RWPE2 (cell line): ENCODE results near the gene ATXN2.
"Not testable (repeated sequence)": the region's sequence is repeated elsewhere in the genome, so short reads cannot be mapped to it uniquely, and the experiment has no call there.

ENCODE experiments used
- ATAC-seq: fragments of 200-7000 bp; cut with Tn5 transposase; 3 replicates; pipeline ENCODE4 v1.9.1; 2021; ENCODE audit warnings: low read depth
- DNase-seq: peaks from one replicate; pipeline ENCODE4 v3.0.0-alpha.2; 2020; ENCODE audit warnings: low spot score
- H3K27ac ChIP-seq: fragments of 450-650 bp; 2 replicates; pipeline ENCODE4 v1.5.1; 2017; ENCODE audit warnings: mild to moderate bottlenecking; ENCODE audit not compliant: poor library complexity, severe bottlenecking
- H3K27me3 ChIP-seq: fragments of 250-450 bp; sonication (Bioruptor Pico); 2 replicates; pipeline ENCODE4 v1.5.1; 2021; ENCODE audit warnings: mild to moderate bottlenecking, moderate library complexity; ENCODE audit not compliant: insufficient read depth, poor library complexity, severe bottlenecking
- H3K36me3 ChIP-seq: fragments of 250-450 bp; sonication (Bioruptor Pico); 2 replicates; pipeline ENCODE4 v1.5.1; 2020; ENCODE audit warnings: low read depth, mild to moderate bottlenecking, moderate library complexity
- H3K4me1 ChIP-seq: fragments of 250-450 bp; sonication (Bioruptor Pico); 2 replicates; pipeline ENCODE4 v1.5.1; 2021; ENCODE audit warnings: mild to moderate bottlenecking, moderate library complexity; ENCODE audit not compliant: insufficient read depth, poor library complexity, severe bottlenecking
- H3K4me3 ChIP-seq: fragments of 250-450 bp; sonication (Bioruptor Pico); 2 replicates; pipeline ENCODE4 v1.5.1; 2021; ENCODE audit warnings: mild to moderate bottlenecking, moderate library complexity; ENCODE audit not compliant: severe bottlenecking
- H3K9me3 ChIP-seq: fragments of 250-450 bp; sonication (Bioruptor Pico); 2 replicates; pipeline ENCODE4 v1.5.1; 2021; ENCODE audit warnings: mild to moderate bottlenecking, moderate library complexity; ENCODE audit not compliant: severe bottlenecking
- CTCF ChIP-seq: fragments of 450-650 bp; IDR thresholded peaks from one replicate; pipeline ENCODE4 v1.5.1; 2017; ENCODE audit warnings: mild to moderate bottlenecking, moderate library complexity; ENCODE audit not compliant: poor library complexity, severe bottlenecking

The ATXN2 gene

GRCh38 chr12:111556676-111557075, 42.4 kb downstream of the ATXN2 start:
- H3K36me3 ChIP-seq = peaks cover 30% of the 10 kb centered on the region
- no peak overlapping the region for H3K27ac ChIP-seq
- peaks cover 10% of the 10 kb centered on the region for H3K4me1 ChIP-seq
- DNase-seq (no peak), ATAC-seq (no peak)
- TF ChIP-seq CTCF = no peak
- H3K9me3 ChIP-seq = no peaks in the 10 kb centered on the region
- no peak overlapping the region for H3K4me3 ChIP-seq
- H3K27me3 ChIP-seq = no peaks in the 10 kb centered on the region

- H3K9me3 ChIP-seq, DNase-seq, H3K27me3 ChIP-seq, ATAC-seq, H3K27ac ChIP-seq, H3K4me3 ChIP-seq: not testable (repeated sequence)
- peaks cover 43% of the 10 kb centered on the region for H3K36me3 ChIP-seq
- H3K4me1 ChIP-seq = peaks cover 10% of the 10 kb centered on the region
These were observed 43.8 kb downstream of the ATXN2 start for GRCh38 chr12:111555313-111555712.

GRCh38 chr12:111546758-111547383, 52.2 kb downstream of the ATXN2 start:
- no peak for DNase-seq
- no peak for TF ChIP-seq CTCF
- H3K36me3 ChIP-seq = peaks cover 89% of the 10 kb centered on the region

GRCh38 chr12:111546171-111546570, 52.9 kb downstream of the ATXN2 start:
- no peak for TF ChIP-seq CTCF
- Histone ChIP-seq H3K27ac (no peak overlapping the region), H3K9me3 (no peaks in the 10 kb centered on the region), H3K27me3 (no peaks in the 10 kb centered on the region), H3K36me3 (peaks cover 84% of the 10 kb centered on the region), H3K4me3 (no peak overlapping the region), H3K4me1 (no peaks in the 10 kb centered on the region)
- ATAC-seq (no peak), DNase-seq (no peak)

More at GRCh38 chr12:111546758-111547383, 52.2 kb downstream of the ATXN2 start:
- Histone ChIP-seq H3K4me1 (no peaks in the 10 kb centered on the region), H3K9me3 (no peaks in the 10 kb centered on the region), H3K4me3 (no peak overlapping the region), H3K27me3 (no peaks in the 10 kb centered on the region), H3K27ac (no peak overlapping the region)
- ATAC-seq = no peak

- peaks cover 81% of the 10 kb centered on the region for H3K36me3 ChIP-seq
- no peak overlapping the region for H3K27ac ChIP-seq
- no peaks in the 10 kb centered on the region for H3K4me1 ChIP-seq
- no peaks in the 10 kb centered on the region for H3K9me3 ChIP-seq
- no peak for DNase-seq
- no peaks in the 10 kb centered on the region for H3K27me3 ChIP-seq
- TF ChIP-seq CTCF = no peak
- no peak for ATAC-seq
- no peak overlapping the region for H3K4me3 ChIP-seq
These were observed 55.1 kb downstream of the ATXN2 start for GRCh38 chr12:111544032-111544431.
